RCC 7860 (cell line): ENCODE measurements around the gene SDF2.

Experiments
- DNase-seq: peaks from one replicate; pipeline ENCODE4 v3.0.0-alpha.2; 2015; ENCODE audit warnings: low spot score
- FAIRE-seq: peaks from 2 replicates; lab custom pipeline; 2012; peaks lifted over from hg19 to GRCh38; lab: Jason Lieb, UNC

The SDF2 gene

GRCh38 chr17:28661635-28662526 is at the start of gene SDF2, which contains the start of gene SUPT6H:
Gene SDF2 (minus strand): TSS chr17:28661906. CDS start chr17:28661876, 30 bp downstream.
Gene SUPT6H (plus strand): TSS chr17:28662205. CDS start chr17:28673402, 11,197 bp downstream.
- DNase-seq (peak; percentile 66), FAIRE-seq (no peak)

GRCh38 chr17:28710861-28711722 is 49.4 kb upstream of the SDF2 start:
- DNase-seq (peak; percentile 81), FAIRE-seq (no peak)

- no peak for DNase-seq
- FAIRE-seq, result no peak
These were observed 45.6 kb upstream of the SDF2 start for GRCh38 chr17:28707339-28707720.

GRCh38 chr17:28706471-28707338 is 45.0 kb upstream of the SDF2 start:
- no peak for FAIRE-seq

GRCh38 chr17:28705728-28706334 is 44.1 kb upstream of the SDF2 start:
- DNase-seq, result no peak
- no peak for FAIRE-seq

More at GRCh38 chr17:28706471-28707338, 45.0 kb upstream of the SDF2 start:
- DNase-seq, result no peak

- DNase-seq (no peak), FAIRE-seq (no peak)
These were observed 43.5 kb upstream of the SDF2 start for GRCh38 chr17:28705074-28705659.

GRCh38 chr17:28704219-28704858 is 42.6 kb upstream of the SDF2 start:
- FAIRE-seq (no peak), DNase-seq (no peak)

GRCh38 chr17:28703552-28704218 is 42.0 kb upstream of the SDF2 start:
- DNase-seq (no peak), FAIRE-seq (no peak)

- FAIRE-seq (no peak), DNase-seq (no peak)
These were observed 41.0 kb upstream of the SDF2 start for GRCh38 chr17:28702752-28703150.

- no peak for FAIRE-seq
- no peak for DNase-seq
These were observed 40.5 kb upstream of the SDF2 start for GRCh38 chr17:28702026-28702751.

- FAIRE-seq (no peak), DNase-seq (no peak)
These were observed 39.3 kb upstream of the SDF2 start for GRCh38 chr17:28700830-28701492.

GRCh38 chr17:28700278-28700677 is 38.6 kb upstream of the SDF2 start:
- no peak for DNase-seq
- FAIRE-seq, result no peak

GRCh38 chr17:28698253-28698941 is 36.7 kb upstream of the SDF2 start:
- FAIRE-seq (peak; percentile 87), DNase-seq (peak; percentile 96)

GRCh38 chr17:28693869-28694268 is 32.2 kb upstream of the SDF2 start:
- FAIRE-seq (no peak), DNase-seq (no peak)

GRCh38 chr17:28689011-28689410 is 27.3 kb upstream of the SDF2 start:
- no peak for DNase-seq
- FAIRE-seq, result no peak

GRCh38 chr17:28688481-28688880 is 26.8 kb upstream of the SDF2 start:
- no peak for FAIRE-seq
- no peak for DNase-seq

GRCh38 chr17:28686296-28686695 is 24.6 kb upstream of the SDF2 start:
- DNase-seq, result no peak
- FAIRE-seq, result no peak
